Measurements from ENCODE around the gene MFSD11.
"Not testable (repeated sequence)": the region's sequence is repeated elsewhere in the genome, so short reads cannot be mapped to it uniquely, and the experiment has no call there.

MFSD11 gene

GRCh38 chr17:76737676-76738467, at the start of gene MFSD11:
Gene MFSD11 (plus strand): TSS chr17:76738119. CDS start chr17:76738353, 234 bp downstream.
- peak; percentile 93 for DNase-seq

GRCh38 chr17:76688165-76688622, 49.7 kb upstream of the MFSD11 start:
- DNase-seq, result no peak

GRCh38 chr17:76689859-76690258, 48.1 kb upstream of the MFSD11 start:
- DNase-seq, result no peak

GRCh38 chr17:76690596-76691280, 47.2 kb upstream of the MFSD11 start:
- no peak for DNase-seq

GRCh38 chr17:76691379-76692191, 46.3 kb upstream of the MFSD11 start:
- DNase-seq, result no peak

- DNase-seq, result no peak
These were observed 42.7 kb upstream of the MFSD11 start for GRCh38 chr17:76695059-76695831.

- DNase-seq, result no peak
These were observed 40.9 kb upstream of the MFSD11 start for GRCh38 chr17:76696763-76697701.

GRCh38 chr17:76697702-76698465, 40.0 kb upstream of the MFSD11 start:
- no peak for DNase-seq

- DNase-seq, result not testable (repeated sequence)
These were observed 39.4 kb upstream of the MFSD11 start for GRCh38 chr17:76698466-76698977.

GRCh38 chr17:76700270-76700616, 37.7 kb upstream of the MFSD11 start:
- DNase-seq, result no peak

GRCh38 chr17:76700617-76701470, 37.1 kb upstream of the MFSD11 start:
- no peak for DNase-seq

GRCh38 chr17:76701471-76701967, 36.4 kb upstream of the MFSD11 start:
- DNase-seq, result no peak

- DNase-seq, result no peak
These were observed 35.8 kb upstream of the MFSD11 start for GRCh38 chr17:76702076-76702475.

- no peak for DNase-seq
These were observed 34.8 kb upstream of the MFSD11 start for GRCh38 chr17:76702941-76703637.

GRCh38 chr17:76704805-76705204, 33.1 kb upstream of the MFSD11 start:
- no peak for DNase-seq

- DNase-seq, result no peak
These were observed 31.1 kb upstream of the MFSD11 start for GRCh38 chr17:76706817-76707216.

- DNase-seq, result no peak
These were observed 29.7 kb upstream of the MFSD11 start for GRCh38 chr17:76707985-76708807.
